HG03457 (cell line): ENCODE measurements around the gene VLDLR.
"Not testable (repeated sequence)": the region's sequence is repeated elsewhere in the genome, so short reads cannot be mapped to it uniquely, and the experiment has no call there.

ENCODE experiments used
- ATAC-seq: cut with Tn5 transposase; IDR thresholded peaks from one replicate; pipeline ENCODE4 v1.9.1; 2021; ENCODE audit warnings: moderate number of reproducible peaks; ENCODE audit not compliant: unreplicated experiment

The VLDLR gene

GRCh38 chr9:2707256-2707655 is 85.7 kb downstream of the VLDLR start:
- not testable (repeated sequence) for ATAC-seq
